IPS-15b (cell line): ENCODE results near the gene HPSE2.

Source experiments
- H3K27me3 ChIP-seq: one replicate; pipeline ENCODE4 v1.6.1; 2013; ENCODE audit warnings: low read length; ENCODE audit not compliant: control insufficient read depth, insufficient read depth
- H3K36me3 ChIP-seq: one replicate; pipeline ENCODE4 v1.6.1; 2013; ENCODE audit warnings: low read length; ENCODE audit not compliant: control insufficient read depth, insufficient read depth
- H3K4me1 ChIP-seq: one replicate; pipeline ENCODE4 v1.6.1; 2013; ENCODE audit warnings: mild to moderate bottlenecking, low read length; ENCODE audit not compliant: control insufficient read depth, insufficient read depth
- H3K4me3 ChIP-seq: one replicate; pipeline ENCODE4 v1.5.1; 2013; ENCODE audit warnings: low read depth, low read length
- H3K9ac ChIP-seq: one replicate; pipeline ENCODE4 v1.6.1; 2013; ENCODE audit warnings: low read depth, mild to moderate bottlenecking, low read length
- H3K9me3 ChIP-seq: one replicate; pipeline ENCODE4 v1.6.1; 2013; ENCODE audit warnings: mild to moderate bottlenecking, low read length; ENCODE audit not compliant: control insufficient read depth, insufficient read depth

HPSE2 gene

GRCh38 chr10:98427011-98427515 lies 808.6 kb downstream of the HPSE2 start:
- Histone ChIP-seq H3K9ac (no peak overlapping the region), H3K4me1 (no peaks in the 10 kb centered on the region), H3K9me3 (no peaks in the 10 kb centered on the region), H3K36me3 (peaks cover 17% of the 10 kb centered on the region), H3K27me3 (no peaks in the 10 kb centered on the region), H3K4me3 (no peak overlapping the region)

GRCh38 chr10:98425511-98426352 lies 809.9 kb downstream of the HPSE2 start:
- Histone ChIP-seq H3K9ac (no peak overlapping the region), H3K27me3 (no peaks in the 10 kb centered on the region), H3K9me3 (no peaks in the 10 kb centered on the region), H3K4me1 (no peaks in the 10 kb centered on the region), H3K4me3 (no peak overlapping the region), H3K36me3 (peaks cover 13% of the 10 kb centered on the region)

- no peaks in the 10 kb centered on the region for H3K4me1 ChIP-seq
- H3K27me3 ChIP-seq: no peaks in the 10 kb centered on the region
- peaks cover 7% of the 10 kb centered on the region for H3K36me3 ChIP-seq
- no peaks in the 10 kb centered on the region for H3K9me3 ChIP-seq
- no peak overlapping the region for H3K4me3 ChIP-seq
- H3K9ac ChIP-seq: no peak overlapping the region
Observed at GRCh38 chr10:98424295-98425254, 811.1 kb downstream of the HPSE2 start.

- Histone ChIP-seq H3K9me3 (no peaks in the 10 kb centered on the region), H3K36me3 (peaks cover 4% of the 10 kb centered on the region), H3K27me3 (no peaks in the 10 kb centered on the region), H3K4me3 (no peak overlapping the region), H3K9ac (no peak overlapping the region), H3K4me1 (no peaks in the 10 kb centered on the region)
Observed at GRCh38 chr10:98423691-98424120, 811.9 kb downstream of the HPSE2 start.

- Histone ChIP-seq H3K36me3 (peaks cover 8% of the 10 kb centered on the region), H3K9me3 (no peaks in the 10 kb centered on the region), H3K4me3 (no peak overlapping the region), H3K27me3 (no peaks in the 10 kb centered on the region), H3K9ac (no peak overlapping the region), H3K4me1 (no peaks in the 10 kb centered on the region)
Observed at GRCh38 chr10:98422182-98422581, 813.5 kb downstream of the HPSE2 start.

GRCh38 chr10:98420786-98421185 lies 814.9 kb downstream of the HPSE2 start:
- Histone ChIP-seq H3K4me3 (no peak overlapping the region), H3K4me1 (no peaks in the 10 kb centered on the region), H3K36me3 (peaks cover 8% of the 10 kb centered on the region), H3K9ac (no peak overlapping the region), H3K9me3 (no peaks in the 10 kb centered on the region), H3K27me3 (no peaks in the 10 kb centered on the region)

- Histone ChIP-seq H3K4me1 (peaks cover 4% of the 10 kb centered on the region), H3K27me3 (no peaks in the 10 kb centered on the region), H3K36me3 (peaks cover 8% of the 10 kb centered on the region), H3K9me3 (no peaks in the 10 kb centered on the region), H3K4me3 (no peak overlapping the region), H3K9ac (no peak overlapping the region)
Observed at GRCh38 chr10:98419469-98420261, 816.0 kb downstream of the HPSE2 start.

GRCh38 chr10:98418665-98419468 lies 816.8 kb downstream of the HPSE2 start:
- no peak overlapping the region for H3K9ac ChIP-seq
- peaks cover 4% of the 10 kb centered on the region for H3K36me3 ChIP-seq
- no peak overlapping the region for H3K4me3 ChIP-seq
- H3K27me3 ChIP-seq: no peaks in the 10 kb centered on the region
- no peaks in the 10 kb centered on the region for H3K9me3 ChIP-seq
- peaks cover 4% of the 10 kb centered on the region for H3K4me1 ChIP-seq

- H3K27me3 ChIP-seq: no peaks in the 10 kb centered on the region
- H3K4me1 ChIP-seq: peaks cover 4% of the 10 kb centered on the region
- H3K36me3 ChIP-seq: peaks cover 4% of the 10 kb centered on the region
- H3K9me3 ChIP-seq: no peaks in the 10 kb centered on the region
- H3K9ac ChIP-seq: no peak overlapping the region
- no peak overlapping the region for H3K4me3 ChIP-seq
Observed at GRCh38 chr10:98417973-98418664, 817.5 kb downstream of the HPSE2 start.

- Histone ChIP-seq H3K9me3 (no peaks in the 10 kb centered on the region), H3K4me3 (no peak overlapping the region), H3K36me3 (peaks cover 4% of the 10 kb centered on the region), H3K9ac (no peak overlapping the region), H3K27me3 (no peaks in the 10 kb centered on the region), H3K4me1 (peaks cover 4% of the 10 kb centered on the region)
Observed at GRCh38 chr10:98417481-98417959, 818.1 kb downstream of the HPSE2 start.
